GM11168 (cell line): ENCODE data around the gene ULK1.

Experiments
- in situ Hi-C: fragments of 300-500 bp; cut with MboI; formaldehyde crosslinking; loops from one replicate; pipeline ENCODE4 v1.12.0; 2022; ENCODE audit warnings: low sequenced_read_pairs; ENCODE audit not compliant: unreplicated experiment

The ULK1 gene

DNA sequence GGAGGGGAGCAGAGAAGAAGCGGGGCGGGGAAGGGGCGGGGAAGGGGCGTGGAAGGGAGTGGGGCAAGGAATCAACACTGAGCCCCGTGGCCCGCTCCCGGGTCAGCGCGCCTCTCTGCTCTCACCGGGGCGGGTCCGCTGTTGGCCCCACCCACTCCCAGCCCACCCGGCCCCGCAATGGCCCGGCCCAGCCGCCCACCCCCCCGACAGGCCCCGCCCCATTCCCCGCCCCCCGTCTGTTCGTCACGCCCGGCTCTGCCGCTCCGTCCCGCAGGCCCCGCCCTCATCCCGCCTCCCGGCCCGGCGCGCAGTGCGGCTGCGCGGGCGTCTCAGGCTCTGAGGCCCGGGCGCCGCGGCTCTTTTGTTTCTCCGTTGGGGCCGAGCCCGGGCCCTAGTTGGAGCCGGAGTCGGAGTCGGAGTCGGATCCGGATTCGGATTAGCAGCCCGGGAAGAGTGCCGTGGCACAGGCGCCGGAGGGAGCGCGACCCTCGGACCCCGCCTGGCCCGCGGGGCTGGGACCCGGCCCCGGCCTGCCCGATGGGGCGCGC, at the start of gene ULK1:
TSS of gene ULK1 (plus strand) at position 310 of the 548 bp plus-strand sequence. CDS start 380 bp downstream, outside the sequence.
- in situ Hi-C loops = no loop called here

- in situ Hi-C loops = no loop called here
Observed at GRCh38 chr12:131844656-131845055, 49.8 kb upstream of the ULK1 start.

- in situ Hi-C loops = no loop called here
Observed at GRCh38 chr12:131845121-131845520, 49.3 kb upstream of the ULK1 start.

DNA sequence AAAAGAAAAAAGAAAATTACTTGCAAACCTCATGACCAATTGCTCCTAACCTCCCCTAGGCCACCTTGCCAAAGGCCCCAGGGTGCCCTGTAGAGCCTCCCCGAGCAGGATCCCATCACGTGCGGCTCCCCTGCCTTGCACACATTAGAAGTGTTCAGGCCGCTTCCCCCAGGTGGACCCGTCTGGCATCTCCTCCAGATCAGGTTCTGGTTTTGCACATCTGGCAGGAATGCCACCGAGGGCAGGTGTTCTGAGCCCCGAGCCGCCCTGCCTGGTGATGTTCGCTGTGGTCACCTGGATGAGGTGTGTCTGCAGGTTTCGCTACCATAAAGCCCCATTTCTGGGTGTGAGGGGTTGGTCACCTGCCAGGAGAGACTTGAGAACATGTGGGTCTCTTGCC, 47.0 kb upstream of the ULK1 start:
- in situ Hi-C loops = no loop called here

- in situ Hi-C loops = no loop called here
Observed at GRCh38 chr12:131848753-131849152, 45.7 kb upstream of the ULK1 start.

GRCh38 chr12:131849700-131850553, 44.5 kb upstream of the ULK1 start:
- in situ Hi-C loops = no loop called here

DNA sequence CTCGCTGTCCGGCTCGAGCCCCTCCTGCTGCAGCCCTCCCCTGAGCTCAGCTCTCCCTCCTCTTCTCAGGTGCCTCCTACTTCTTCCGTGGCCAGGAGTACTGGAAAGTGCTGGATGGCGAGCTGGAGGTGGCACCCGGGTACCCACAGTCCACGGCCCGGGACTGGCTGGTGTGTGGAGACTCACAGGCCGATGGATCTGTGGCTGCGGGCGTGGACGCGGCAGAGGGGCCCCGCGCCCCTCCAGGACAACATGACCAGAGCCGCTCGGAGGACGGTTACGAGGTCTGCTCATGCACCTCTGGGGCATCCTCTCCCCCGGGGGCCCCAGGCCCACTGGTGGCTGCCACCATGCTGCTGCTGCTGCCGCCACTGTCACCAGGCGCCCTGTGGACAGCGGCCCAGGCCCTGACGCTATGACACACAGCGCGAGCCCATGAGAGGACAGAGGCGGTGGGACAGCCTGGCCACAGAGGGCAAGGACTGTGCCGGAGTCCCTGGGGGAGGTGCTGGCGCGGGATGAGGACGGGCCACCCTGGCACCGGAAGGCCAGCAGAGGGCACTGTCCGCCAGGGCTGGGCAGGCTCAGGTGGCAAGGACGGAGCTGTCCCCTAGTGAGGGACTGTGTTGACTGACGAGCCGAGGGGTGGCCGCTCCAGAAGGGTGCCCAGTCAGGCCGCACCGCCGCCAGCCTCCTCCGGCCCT, 43.4 kb upstream of the ULK1 start:
- in situ Hi-C loops = no loop called here

DNA sequence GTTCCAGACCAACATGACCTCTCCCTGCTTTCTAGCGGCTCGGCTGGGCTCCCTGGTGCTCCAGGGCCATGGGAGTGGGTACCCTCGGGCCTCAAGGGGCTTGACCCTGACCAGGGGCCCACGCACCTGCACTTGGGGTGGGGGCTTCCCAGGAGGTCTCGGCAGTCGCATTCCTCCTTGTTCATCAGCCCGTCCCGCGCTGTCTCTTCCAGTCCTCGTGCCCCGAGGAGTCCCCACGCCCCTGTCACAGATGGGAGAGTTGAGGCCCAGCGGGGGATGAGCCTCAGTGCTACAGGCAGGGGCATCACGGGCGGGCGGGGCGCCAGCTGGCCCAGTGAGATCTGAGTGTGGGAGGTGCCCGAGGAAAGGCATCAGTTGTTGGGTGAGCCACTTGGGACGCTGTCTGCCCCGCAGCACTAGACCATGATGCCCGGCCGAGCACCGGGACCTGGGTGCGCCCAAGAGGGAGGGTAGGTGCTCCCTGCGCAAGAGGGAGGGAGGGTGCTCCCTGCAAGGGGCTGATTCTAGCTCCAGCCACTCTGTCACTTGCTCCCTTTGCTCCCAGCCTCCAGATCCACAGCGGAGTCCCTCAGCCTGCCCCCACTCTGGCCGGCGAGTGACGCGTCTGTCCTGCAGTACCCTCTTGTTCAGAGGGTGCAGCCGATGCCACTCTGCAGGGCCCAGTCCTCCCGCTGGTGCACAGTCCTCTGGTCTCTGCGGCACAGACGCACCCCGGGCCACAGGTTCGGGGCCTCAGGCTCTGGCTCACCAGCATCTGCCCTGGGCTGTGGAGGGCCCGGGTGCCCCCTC, 42.5 kb upstream of the ULK1 start:
- in situ Hi-C loops = no loop called here

DNA sequence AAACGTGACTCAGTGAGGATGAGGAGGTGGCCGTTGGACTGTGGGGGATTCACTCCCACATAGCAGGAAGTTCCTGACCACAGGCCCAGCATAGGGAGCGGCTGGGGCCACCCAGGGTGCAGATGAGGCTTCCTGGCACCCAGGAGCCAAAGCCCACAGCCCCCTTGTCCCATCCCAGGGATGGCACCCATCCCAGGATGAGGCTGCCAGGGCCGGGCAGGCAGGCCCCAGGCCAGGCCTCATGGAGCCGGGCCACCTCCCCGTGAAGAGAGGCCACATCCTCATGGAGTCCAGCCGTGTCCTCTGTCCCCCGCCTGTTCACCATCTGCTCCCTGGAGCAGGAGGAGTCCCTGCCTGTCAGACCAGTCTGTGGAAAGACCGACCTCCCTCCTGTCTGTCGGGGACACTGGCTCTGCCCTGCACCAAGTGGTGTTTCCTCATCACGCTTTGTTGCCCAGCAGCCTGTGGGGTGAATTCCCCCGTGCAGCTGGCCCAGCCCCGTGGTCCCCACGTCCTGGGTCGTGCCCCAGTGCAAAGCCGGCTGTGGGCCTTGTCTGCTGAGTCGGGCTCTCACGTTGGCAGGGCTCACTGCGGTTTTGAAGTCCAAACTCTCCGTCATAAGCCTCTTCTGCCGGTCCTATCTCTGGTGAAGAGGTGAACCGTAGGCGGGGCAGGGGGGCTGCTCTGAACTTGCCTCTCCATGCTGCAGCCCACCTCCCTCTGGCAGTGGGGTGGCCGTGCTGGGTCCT, 41.7 kb upstream of the ULK1 start:
- in situ Hi-C loops = no loop called here

DNA sequence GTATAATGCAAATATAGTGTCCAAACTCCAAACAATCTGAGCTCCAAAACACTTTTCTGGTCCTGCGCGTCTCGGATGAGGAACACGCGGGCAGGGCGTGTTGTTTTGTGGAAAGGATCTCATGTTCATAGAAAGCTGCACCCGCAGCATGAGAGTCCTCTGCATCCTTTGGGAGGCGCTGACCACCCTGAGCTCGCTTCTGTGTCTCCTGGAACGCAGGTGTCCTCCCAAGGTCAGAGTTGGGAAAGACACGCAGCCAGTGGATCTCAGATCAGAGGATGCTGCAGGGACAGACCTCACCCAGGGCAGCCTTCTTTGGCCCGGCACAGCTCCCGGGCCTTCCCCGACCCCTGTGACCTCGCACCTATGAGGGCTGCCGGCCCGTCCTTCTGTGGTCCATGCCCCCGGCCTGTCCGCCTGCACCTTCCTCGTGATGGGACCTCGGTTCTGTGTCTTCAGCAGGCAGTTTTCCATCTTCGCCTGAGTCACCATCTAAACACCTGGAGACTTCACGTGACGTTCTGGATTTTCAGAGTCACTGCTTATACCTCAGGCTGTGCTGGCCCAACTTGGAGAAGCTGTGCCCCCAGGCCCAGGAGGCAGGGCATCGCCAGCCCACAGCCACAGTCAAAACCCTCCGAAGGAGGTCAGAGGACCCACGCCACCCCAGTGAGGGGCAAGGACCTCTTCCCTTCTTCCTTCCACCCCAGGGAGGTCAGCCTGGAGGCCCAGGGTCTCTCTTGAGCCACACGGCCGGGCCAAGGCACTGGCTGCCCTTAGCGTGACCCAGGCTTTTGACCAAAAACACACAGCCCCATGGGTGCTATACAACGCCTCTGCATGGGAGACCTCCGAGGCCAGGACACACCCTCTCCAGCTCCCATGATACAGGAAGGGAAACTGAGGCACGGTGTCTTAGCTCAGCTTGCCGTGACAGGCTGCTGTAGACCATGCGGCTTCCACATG, 40.3 kb upstream of the ULK1 start:
- in situ Hi-C loops = no loop called here

DNA sequence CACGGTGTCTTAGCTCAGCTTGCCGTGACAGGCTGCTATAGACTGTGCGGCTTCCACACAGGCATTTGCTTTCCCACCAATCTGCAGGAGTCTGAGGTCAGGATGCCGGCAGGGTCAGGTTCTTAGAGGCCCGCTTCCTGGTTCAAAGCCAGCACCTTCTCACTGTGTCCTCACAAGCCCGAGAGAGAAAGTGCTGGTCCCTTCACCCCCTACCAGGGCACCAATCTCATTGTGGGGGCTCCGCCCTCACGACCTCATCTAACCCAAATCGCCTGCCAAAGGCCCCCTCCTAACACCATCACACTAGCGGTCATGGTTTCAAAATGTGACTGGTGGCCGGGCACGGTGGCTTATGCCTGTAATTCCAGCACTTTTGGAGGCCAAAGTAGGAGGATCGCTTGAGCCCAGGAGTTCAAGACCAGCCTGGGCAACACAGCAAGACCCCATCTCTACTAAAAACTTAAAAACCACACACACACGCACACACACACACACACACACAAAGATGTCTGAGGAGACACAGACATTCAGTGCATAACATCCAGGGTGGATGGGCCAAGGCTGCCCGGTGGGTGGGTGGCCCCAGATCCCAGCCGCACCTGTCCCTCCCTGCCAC, 39.5 kb upstream of the ULK1 start:
- in situ Hi-C loops = no loop called here

DNA sequence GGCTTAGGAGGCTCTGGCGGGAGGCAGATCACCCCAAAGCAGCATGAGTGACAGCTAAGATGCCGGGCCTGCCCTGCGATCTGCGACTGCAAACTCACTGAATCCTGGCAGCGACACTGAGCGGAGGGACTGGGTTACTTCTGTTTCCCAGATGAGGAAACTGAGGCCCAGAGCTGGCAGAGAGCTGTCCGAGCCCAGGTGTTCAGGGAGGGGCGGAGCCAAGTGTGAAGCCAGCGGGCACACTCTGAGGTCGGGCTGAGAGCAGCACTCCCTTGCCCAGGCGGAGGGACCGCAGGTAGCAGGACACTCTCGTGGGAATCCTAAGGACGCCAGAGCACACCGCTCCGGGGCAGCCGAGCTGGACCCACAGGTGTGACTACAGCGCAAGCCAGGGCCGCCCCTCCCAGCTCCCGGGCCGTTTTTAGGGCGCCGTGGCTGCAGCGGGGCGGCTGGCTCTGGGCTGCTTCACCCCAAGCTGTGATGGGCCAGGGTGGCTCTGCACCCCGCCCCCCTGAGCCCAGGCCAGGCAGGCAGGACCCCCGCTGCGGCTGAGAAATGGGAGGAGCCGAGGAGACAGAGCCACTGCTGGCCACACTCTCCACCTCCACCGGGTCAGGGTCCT, 38.8 kb upstream of the ULK1 start:
- in situ Hi-C loops = no loop called here

DNA sequence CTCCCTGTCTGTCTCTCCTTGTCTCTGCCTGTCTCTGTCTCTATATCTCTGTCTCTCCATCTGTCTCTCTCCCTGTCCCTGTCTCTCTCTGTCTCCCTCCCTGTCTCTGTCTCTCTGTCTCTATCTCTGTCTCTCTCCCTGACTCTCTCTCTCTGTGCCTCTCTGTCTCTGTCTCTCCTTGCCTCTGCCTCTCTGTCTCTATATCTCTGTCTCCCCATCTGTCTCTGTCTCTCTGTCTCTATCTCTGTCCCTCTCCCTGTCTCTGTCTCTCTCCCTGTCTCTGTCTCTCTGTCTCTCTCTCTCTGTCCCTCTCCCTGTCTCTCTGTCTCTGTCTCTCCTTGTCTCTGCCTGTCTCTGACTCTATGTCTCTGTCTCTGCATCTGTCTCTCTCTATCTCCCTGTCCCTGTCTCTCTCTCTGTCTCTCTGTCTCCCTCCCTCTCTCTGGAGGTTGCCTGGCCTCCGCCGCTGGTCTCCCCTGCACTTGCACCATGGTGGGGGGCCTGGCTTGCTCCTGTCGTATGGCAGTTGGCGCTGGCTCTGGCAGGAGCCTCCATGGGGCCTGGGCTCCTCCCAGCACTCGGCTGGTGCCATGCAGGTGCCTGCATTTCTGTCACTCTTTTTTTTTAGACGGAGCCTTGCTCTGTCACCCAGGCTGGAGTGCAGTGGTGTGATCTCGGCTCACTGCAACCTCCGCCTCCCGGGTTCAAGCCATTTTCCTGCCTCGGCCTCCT, 37.9 kb upstream of the ULK1 start:
- in situ Hi-C loops = no loop called here

DNA sequence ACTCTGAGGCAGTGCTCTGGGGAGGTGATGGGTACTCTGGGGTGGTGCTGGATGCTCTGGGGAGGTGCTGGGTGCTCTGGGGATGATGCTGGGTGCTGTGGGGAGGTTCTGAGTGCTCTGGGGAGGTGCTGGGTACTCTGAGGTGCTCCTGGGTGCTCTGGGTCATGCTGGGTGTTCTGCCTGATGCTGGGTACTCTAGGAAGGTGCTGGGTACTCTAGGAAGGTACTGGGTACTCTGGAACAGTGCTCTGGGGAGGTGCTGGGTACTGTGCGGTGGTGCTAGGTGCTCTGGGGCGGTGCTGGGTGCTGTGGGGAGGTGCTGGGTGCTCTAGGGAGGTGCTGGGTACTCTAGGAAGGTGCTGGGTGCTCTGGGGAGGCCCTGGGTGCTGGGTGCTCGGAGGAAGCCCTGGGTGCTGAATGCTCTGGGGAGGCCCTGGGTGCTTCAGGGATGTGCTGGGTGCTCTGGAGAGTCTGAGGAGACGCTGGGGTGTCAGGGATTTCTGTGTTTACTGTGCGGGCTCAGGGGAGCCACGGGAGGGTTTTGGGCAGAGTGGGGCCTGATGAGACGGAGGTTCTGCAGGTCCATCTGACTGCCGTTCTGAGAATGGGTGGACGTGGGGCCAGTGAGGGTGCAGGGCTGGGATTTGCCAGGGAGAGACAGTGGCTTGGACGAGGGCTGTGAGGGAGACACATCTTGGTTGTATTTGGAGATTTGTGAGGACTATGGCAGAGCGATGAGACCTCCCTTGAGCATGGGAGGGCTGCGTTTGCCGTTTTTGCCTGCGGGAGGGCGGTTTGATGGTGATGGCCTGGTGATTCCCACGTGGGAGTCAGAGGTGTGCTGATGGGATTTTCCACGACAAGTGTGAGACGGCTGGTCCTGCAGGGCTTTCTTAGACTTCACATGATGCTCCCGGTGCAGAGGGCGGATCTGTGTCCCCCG, 36.2 kb upstream of the ULK1 start:
- in situ Hi-C loops = no loop called here

DNA sequence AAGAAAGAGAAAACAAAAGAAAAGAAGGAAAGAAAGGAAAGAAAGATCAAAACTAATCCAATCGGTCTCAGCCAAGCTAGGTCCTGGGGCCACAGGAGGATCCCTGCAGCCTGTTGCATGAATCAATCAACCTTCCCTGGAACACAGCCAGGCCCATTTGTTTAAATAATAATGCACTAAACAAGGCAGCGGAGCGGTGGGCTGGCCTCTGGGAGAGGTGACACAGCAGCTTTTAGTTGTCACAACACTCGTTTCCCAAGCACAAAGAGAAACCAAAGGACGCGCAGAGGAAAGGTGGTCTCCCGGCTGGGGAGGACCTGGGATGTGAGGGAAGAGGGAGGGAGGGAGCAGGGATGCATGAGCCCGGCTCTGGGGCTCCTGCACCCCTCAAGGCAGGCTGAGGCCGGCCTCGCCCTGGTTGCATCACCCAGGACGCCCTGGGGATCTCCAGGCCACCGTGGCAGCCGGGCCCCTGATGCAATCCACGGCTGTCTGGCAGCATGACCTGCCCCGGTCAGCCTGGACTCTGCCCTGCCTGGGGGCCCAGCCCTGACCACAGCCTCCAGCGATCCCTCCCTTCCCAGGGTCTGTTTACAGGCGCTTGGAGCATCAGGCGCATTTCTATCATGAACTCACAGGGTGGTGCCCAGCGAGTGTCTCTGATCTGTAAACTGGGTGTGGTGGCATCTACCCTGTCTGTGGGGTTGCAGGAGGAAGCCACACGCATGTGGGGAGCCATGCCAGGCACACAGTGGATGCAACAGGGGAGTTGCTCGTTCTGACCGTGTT, 33.8 kb upstream of the ULK1 start:
- in situ Hi-C loops = no loop called here
